ENCODE data around the gene CASP10.
"Not testable (repeated sequence)": the region's sequence is repeated elsewhere in the genome, so short reads cannot be mapped to it uniquely, and the experiment has no call there.

Gene CASP10

GRCh38 chr2:201156036-201156435, 26.9 kb upstream of the CASP10 start:
- no peak for DNase-seq

- DNase-seq, result no peak
Measured at GRCh38 chr2:201156640-201157039, 26.3 kb upstream of the CASP10 start.

GRCh38 chr2:201157694-201158093, 25.2 kb upstream of the CASP10 start:
- no peak for DNase-seq

- peak; percentile 9 for DNase-seq
Measured at GRCh38 chr2:201158111-201158929, 24.6 kb upstream of the CASP10 start.

GRCh38 chr2:201164166-201164565, 18.8 kb upstream of the CASP10 start:
- DNase-seq, result no peak

GRCh38 chr2:201167546-201167945, 15.4 kb upstream of the CASP10 start:
- no peak for DNase-seq

- not testable (repeated sequence) for DNase-seq
Measured at GRCh38 chr2:201168496-201168895, 14.4 kb upstream of the CASP10 start.

- DNase-seq, result no peak
Measured at GRCh38 chr2:201171259-201171814, 11.6 kb upstream of the CASP10 start.

GRCh38 chr2:201172279-201172678, 10.7 kb upstream of the CASP10 start:
- no peak for DNase-seq

GRCh38 chr2:201174687-201175086, 8.3 kb upstream of the CASP10 start:
- no peak for DNase-seq

- DNase-seq, result peak; percentile 45
Measured at GRCh38 chr2:201176081-201176481, 6.9 kb upstream of the CASP10 start.

GRCh38 chr2:201180010-201180409, 2.9 kb upstream of the CASP10 start:
- no peak for DNase-seq

- DNase-seq, result no peak
Measured at GRCh38 chr2:201183365-201183727, 405 bp downstream of the CASP10 start.

- DNase-seq, result not testable (repeated sequence)
Measured at GRCh38 chr2:201183835-201184234, 894 bp downstream of the CASP10 start.

GRCh38 chr2:201184248-201184647, 1.3 kb downstream of the CASP10 start:
- not testable (repeated sequence) for DNase-seq

- no peak for DNase-seq
Measured at GRCh38 chr2:201185863-201186262, 2.9 kb downstream of the CASP10 start.

- no peak for DNase-seq
Measured at GRCh38 chr2:201186982-201187381, 4.0 kb downstream of the CASP10 start.

- no peak for DNase-seq
Measured at GRCh38 chr2:201188449-201188848, 5.5 kb downstream of the CASP10 start.

GRCh38 chr2:201191132-201191875, 8.4 kb downstream of the CASP10 start:
- no peak for DNase-seq

- no peak for DNase-seq
Measured at GRCh38 chr2:201194097-201194496, 11.2 kb downstream of the CASP10 start.

- DNase-seq, result no peak
Measured at GRCh38 chr2:201195331-201195730, 12.4 kb downstream of the CASP10 start.

- no peak for DNase-seq
Measured at GRCh38 chr2:201196003-201196402, 13.1 kb downstream of the CASP10 start.

GRCh38 chr2:201196803-201197202, 13.9 kb downstream of the CASP10 start:
- no peak for DNase-seq

GRCh38 chr2:201197781-201198180, 14.8 kb downstream of the CASP10 start:
- no peak for DNase-seq
